AG04450 (cell line): ENCODE measurements around the gene ZNF746. TPM values are rescaled to one million over a fixed set of nuclear protein-coding genes. Genes with fewer than 3 reads are reported as not detected.

Experiments
- CTCF ChIA-PET: fragments of 300-600, 350-600 bp; formaldehyde crosslinking; extraction: SDS; loops from one replicate; lab custom pipeline; 2022; ENCODE audit warnings: antibody characterized with exemption, inconsistent platforms; lab: Charles Lee
- POLR2A ChIA-PET: fragments of 350-600 bp; formaldehyde crosslinking; extraction: SDS; loops from one replicate; lab custom pipeline; 2021; ENCODE audit warnings: antibody characterized with exemption, inconsistent platforms; lab: Yijun Ruan, JAX
- DNase-seq: peaks from one replicate; pipeline ENCODE4 v3.0.0-alpha.2; 2011; ENCODE audit warnings: low read depth, low spot score
- H3K27ac ChIP-seq: one replicate; pipeline ENCODE4 v1.5.1; 2012; ENCODE audit warnings: low read depth, low read length, control low read depth
- H3K27me3 ChIP-seq: one replicate; pipeline ENCODE4 v1.6.0; 2012; ENCODE audit warnings: low read length; ENCODE audit not compliant: control insufficient read depth, insufficient read depth
- H3K4me3 ChIP-seq: 2 replicates; pipeline ENCODE4 v1.5.1; 2011; ENCODE audit warnings: mild to moderate bottlenecking, low read depth, low read length, control low read depth
- H3K9me3 ChIP-seq: 2 replicates; pipeline ENCODE4 v1.5.1; 2012; ENCODE audit warnings: low read length; ENCODE audit not compliant: control insufficient read depth, insufficient read depth
- polyA plus RNA-seq: library from polyadenylated mRNA; depleted of rRNA; stranded (reverse); fragments of >200 nt; gene quantifications from 2 replicates; pipeline ENCODE4 v1.2.3, GENCODE V29; 2011
- TF ChIP-seq, protein P1 (sequence below): IDR thresholded peaks from 2 replicates; pipeline ENCODE4 v1.5.1; 2011; ENCODE audit warnings: low read depth, low read length, control low read depth, inconsistent platforms

ZNF746 gene
- polyA plus RNA-seq, 1 experiment: 4.6 TPM

DNA sequence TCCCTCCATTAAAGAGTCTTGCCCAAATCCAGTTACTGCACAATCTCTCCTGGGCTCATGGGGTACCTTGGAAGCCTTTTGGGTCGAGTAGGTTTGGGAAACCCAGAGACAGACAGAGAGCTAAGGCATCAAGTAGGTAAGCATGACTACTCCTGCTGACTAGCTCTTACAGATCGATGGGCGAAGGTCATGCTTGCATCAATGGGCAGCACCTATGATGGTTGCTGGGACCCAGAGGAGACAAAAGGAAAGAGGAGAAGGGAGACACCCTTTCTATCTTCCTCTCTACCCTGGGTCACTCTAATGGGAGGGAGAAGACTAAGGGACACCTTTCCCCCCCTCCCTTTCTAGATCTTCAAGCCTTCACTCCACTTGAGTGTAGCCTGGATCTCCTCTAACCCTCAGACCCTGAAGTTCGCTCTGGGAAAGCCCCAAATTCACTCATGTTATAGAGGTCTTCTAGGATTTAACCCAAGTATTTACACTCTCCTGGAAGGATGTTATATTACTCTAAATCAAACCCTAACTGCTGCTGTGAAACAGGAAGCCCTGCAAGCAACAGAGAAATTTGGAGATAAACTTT, 31.6 kb upstream of the ZNF746 start:
- ChIA-PET POLR2A (no interaction called here), CTCF (no interaction called here)
- no peak for DNase-seq
- peaks cover 37% of the 10 kb centered on the region for H3K9me3 ChIP-seq
- TF ChIP-seq, protein P1, sequence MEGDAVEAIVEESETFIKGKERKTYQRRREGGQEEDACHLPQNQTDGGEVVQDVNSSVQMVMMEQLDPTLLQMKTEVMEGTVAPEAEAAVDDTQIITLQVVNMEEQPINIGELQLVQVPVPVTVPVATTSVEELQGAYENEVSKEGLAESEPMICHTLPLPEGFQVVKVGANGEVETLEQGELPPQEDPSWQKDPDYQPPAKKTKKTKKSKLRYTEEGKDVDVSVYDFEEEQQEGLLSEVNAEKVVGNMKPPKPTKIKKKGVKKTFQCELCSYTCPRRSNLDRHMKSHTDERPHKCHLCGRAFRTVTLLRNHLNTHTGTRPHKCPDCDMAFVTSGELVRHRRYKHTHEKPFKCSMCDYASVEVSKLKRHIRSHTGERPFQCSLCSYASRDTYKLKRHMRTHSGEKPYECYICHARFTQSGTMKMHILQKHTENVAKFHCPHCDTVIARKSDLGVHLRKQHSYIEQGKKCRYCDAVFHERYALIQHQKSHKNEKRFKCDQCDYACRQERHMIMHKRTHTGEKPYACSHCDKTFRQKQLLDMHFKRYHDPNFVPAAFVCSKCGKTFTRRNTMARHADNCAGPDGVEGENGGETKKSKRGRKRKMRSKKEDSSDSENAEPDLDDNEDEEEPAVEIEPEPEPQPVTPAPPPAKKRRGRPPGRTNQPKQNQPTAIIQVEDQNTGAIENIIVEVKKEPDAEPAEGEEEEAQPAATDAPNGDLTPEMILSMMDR: no peak
- H3K27ac ChIP-seq: no peak overlapping the region
- no peak overlapping the region for H3K4me3 ChIP-seq
- no peaks in the 10 kb centered on the region for H3K27me3 ChIP-seq

DNA sequence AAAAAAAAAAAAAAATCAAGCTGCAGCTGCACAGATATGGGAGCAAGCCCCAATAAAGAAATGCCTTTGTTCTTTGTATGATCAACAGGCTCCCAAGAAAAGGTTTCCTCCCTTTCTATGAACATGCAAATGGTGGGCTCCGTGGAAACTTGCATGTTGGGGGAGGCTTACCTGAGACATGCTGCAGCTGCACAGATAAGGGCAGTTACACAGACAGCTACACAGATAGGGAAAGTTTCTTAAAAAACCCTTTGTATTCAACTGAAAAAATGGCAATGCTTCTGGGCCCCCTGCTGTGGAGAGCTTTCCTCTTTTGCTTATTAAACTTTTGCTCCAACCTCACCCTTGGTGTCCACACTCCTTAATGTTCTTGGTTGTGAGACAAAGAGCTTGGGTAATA, 29.8 kb upstream of the ZNF746 start:
- H3K9me3 ChIP-seq: peaks cover 33% of the 10 kb centered on the region
- POLR2A ChIA-PET: no interaction called here
- H3K27ac ChIP-seq: no peak overlapping the region
- no peak for DNase-seq
- TF ChIP-seq, protein P1: no peak
- no peaks in the 10 kb centered on the region for H3K27me3 ChIP-seq
- H3K4me3 ChIP-seq: no peak overlapping the region
- CTCF ChIA-PET: no interaction called here

DNA sequence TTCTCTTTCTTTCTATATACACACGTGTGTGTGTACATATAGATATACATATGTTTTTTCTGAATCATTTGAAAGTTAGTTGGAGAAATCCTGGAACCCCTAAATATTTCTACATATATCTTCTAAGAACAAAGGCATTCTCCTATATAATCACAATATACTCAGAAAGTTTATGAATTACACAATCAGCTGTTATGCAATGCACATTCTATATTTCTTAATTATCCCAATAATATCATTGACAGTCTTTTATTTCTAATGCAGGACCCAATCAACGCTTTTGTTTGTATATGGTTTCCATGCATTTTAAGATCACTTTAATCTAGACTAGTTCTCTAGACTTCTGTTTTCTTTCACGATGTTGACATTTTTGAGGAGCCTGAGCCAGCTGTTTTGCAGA, 27.7 kb upstream of the ZNF746 start:
- POLR2A ChIA-PET: no interaction called here
- CTCF ChIA-PET: no interaction called here
- no peaks in the 10 kb centered on the region for H3K27me3 ChIP-seq

DNA sequence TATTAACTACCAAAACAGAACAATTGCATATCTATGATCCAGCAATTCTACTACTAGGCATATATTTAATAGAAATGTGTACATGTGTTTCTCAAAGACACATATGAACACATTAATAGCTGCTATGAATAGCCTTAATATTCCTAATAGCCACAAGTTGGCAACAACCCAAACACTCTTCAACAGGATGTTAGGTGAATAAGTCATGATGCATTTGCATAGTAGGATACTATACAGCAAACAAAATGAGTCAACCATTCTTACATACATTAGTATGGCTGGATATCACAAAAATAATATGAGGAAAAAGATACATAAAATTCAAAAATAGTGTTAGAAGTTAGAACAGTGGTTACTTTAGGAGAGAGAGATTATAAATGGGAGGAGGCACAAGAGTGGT, 26.8 kb upstream of the ZNF746 start:
- ChIA-PET CTCF (no interaction called here), POLR2A (no interaction called here)
- TF ChIP-seq, protein P1: no peak
- Histone ChIP-seq H3K9me3 (peaks cover 17% of the 10 kb centered on the region; the same call in 1 of the 2 replicates), H3K27me3 (no peaks in the 10 kb centered on the region), H3K27ac (no peak overlapping the region), H3K4me3 (no peak overlapping the region)
- no peak for DNase-seq

More for the DNA sequence above, 27.7 kb upstream of the ZNF746 start:
- H3K4me3 ChIP-seq: no peak overlapping the region
- H3K9me3 ChIP-seq: peaks cover 20% of the 10 kb centered on the region; the same call in 1 of the 2 replicates
- no peak overlapping the region for H3K27ac ChIP-seq
- DNase-seq: no peak
- TF ChIP-seq, protein P1: no peak

DNA sequence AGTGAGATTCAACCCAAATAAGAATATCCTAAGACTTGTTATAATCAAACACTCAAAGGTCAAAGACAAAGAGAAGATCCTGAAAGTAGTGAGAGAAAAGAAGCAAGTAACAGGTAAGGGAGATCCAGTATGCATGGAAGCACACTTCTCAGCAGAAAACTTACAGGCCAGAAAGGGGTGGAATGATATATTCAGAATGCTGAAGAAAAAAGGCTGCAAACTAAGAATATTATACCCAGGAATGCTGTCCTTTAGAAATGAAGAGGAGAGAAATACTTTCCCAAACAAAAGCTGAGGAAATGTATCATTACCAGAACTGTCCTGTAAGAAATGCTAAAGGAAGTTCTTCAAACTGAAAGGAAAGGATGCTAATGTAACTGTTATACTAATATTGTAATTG, 12.6 kb upstream of the ZNF746 start:
- H3K4me3 ChIP-seq: no peak overlapping the region
- H3K9me3 ChIP-seq: peaks cover 3% of the 10 kb centered on the region
- TF ChIP-seq, protein P1: no peak
- ChIA-PET CTCF (no interaction called here), POLR2A (no interaction called here)
- DNase-seq: no peak
- H3K27me3 ChIP-seq: no peaks in the 10 kb centered on the region
- H3K27ac ChIP-seq: no peak overlapping the region
